ENCODE measurements around the gene OR11A1.

DNA sequence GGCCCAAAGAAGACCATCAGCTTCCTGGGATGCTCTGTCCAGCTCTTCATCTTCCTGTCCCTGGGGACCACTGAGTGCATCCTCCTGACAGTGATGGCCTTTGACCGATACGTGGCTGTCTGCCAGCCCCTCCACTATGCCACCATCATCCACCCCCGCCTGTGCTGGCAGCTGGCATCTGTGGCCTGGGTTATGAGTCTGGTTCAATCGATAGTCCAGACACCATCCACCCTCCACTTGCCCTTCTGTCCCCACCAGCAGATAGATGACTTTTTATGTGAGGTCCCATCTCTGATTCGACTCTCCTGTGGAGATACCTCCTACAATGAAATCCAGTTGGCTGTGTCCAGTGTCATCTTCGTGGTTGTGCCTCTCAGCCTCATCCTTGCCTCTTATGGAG, 5.2 kb upstream of the OR11A1 start:
- TF ChIP-seq, protein P1, sequence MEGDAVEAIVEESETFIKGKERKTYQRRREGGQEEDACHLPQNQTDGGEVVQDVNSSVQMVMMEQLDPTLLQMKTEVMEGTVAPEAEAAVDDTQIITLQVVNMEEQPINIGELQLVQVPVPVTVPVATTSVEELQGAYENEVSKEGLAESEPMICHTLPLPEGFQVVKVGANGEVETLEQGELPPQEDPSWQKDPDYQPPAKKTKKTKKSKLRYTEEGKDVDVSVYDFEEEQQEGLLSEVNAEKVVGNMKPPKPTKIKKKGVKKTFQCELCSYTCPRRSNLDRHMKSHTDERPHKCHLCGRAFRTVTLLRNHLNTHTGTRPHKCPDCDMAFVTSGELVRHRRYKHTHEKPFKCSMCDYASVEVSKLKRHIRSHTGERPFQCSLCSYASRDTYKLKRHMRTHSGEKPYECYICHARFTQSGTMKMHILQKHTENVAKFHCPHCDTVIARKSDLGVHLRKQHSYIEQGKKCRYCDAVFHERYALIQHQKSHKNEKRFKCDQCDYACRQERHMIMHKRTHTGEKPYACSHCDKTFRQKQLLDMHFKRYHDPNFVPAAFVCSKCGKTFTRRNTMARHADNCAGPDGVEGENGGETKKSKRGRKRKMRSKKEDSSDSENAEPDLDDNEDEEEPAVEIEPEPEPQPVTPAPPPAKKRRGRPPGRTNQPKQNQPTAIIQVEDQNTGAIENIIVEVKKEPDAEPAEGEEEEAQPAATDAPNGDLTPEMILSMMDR (IDR thresholded peaks at IDR 0.05), result no peak
- TF ChIP-seq EP300 (IDR thresholded peaks at IDR 0.05; ENCODE audit: low read depth) (no peak), POLR2AphosphoS5 (IDR thresholded peaks at IDR 0.05) (no peak)

Data from transverse colon (tissue), 4 donors.